BJ (cell line): Measurements from ENCODE around the gene ROS1. TPM values are rescaled to one million over a fixed set of nuclear protein-coding genes. Genes with fewer than 3 reads are reported as not detected.

Experiments used
- CTCF ChIA-PET: fragments of 350-600 bp; formaldehyde crosslinking; extraction: SDS; loops from one replicate; lab custom pipeline; 2021; ENCODE audit warnings: antibody characterized with exemption, inconsistent platforms; lab: Yijun Ruan, JAX
- POLR2A ChIA-PET: fragments of 300-600 bp; sonication (Branson Sonifier 250); formaldehyde crosslinking; extraction: SDS; loops from one replicate; lab custom pipeline; 2021; ENCODE audit warnings: antibody characterized with exemption; lab: Charles Lee
- DNase-seq: peaks from one replicate; pipeline ENCODE4 v3.0.0-alpha.2; 2011; ENCODE audit warnings: low read depth
- H3K27me3 ChIP-seq: 2 replicates; pipeline ENCODE4 v1.6.0; 2011; ENCODE audit warnings: low read length; ENCODE audit not compliant: control insufficient read depth, insufficient read depth
- H3K36me3 ChIP-seq: 2 replicates; pipeline ENCODE4 v1.5.1; 2011; ENCODE audit warnings: low read length; ENCODE audit not compliant: control insufficient read depth, insufficient read depth
- H3K4me3 ChIP-seq: 2 replicates; pipeline ENCODE4 v1.5.1; 2011; ENCODE audit warnings: low read depth, mild to moderate bottlenecking, control low read depth, low read length
- polyA plus RNA-seq: library from polyadenylated mRNA; depleted of rRNA; stranded (reverse); fragments of >200 nt; gene quantifications from 2 replicates; pipeline ENCODE4 v1.2.3, GENCODE V29; 2011
- TF ChIP-seq, protein P1 (sequence below): IDR thresholded peaks from 2 replicates; pipeline ENCODE4 v1.5.1; 2011; ENCODE audit warnings: low read depth, mild to moderate bottlenecking, control low read depth, inconsistent platforms, low read length, moderate library complexity; ENCODE audit not compliant: insufficient read depth

Gene ROS1
- polyA plus RNA-seq, 1 experiment: 0.16 TPM

DNA sequence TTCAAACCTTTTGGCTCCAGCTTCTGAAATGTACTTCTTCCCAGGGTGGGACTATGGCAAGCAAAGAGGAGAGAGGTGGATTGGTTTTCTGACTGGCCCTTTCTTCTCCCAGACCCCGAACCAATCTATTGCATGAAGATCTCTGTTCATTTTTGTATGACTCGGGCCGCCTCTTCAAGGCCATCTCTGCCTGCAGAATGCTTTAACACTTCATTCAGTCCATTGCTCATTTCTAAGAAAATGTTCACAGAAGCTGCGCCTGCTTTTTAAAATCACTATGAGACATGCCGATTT lies 158.7 kb downstream of the ROS1 start:
- TF ChIP-seq, protein P1, sequence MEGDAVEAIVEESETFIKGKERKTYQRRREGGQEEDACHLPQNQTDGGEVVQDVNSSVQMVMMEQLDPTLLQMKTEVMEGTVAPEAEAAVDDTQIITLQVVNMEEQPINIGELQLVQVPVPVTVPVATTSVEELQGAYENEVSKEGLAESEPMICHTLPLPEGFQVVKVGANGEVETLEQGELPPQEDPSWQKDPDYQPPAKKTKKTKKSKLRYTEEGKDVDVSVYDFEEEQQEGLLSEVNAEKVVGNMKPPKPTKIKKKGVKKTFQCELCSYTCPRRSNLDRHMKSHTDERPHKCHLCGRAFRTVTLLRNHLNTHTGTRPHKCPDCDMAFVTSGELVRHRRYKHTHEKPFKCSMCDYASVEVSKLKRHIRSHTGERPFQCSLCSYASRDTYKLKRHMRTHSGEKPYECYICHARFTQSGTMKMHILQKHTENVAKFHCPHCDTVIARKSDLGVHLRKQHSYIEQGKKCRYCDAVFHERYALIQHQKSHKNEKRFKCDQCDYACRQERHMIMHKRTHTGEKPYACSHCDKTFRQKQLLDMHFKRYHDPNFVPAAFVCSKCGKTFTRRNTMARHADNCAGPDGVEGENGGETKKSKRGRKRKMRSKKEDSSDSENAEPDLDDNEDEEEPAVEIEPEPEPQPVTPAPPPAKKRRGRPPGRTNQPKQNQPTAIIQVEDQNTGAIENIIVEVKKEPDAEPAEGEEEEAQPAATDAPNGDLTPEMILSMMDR: no peak
- POLR2A ChIA-PET: no interaction called here
- CTCF ChIA-PET: no interaction called here
- Histone ChIP-seq H3K4me3 (no peak overlapping the region), H3K27me3 (peaks cover 67% of the 10 kb centered on the region), H3K36me3 (no peaks in the 10 kb centered on the region)
- no peak for DNase-seq

DNA sequence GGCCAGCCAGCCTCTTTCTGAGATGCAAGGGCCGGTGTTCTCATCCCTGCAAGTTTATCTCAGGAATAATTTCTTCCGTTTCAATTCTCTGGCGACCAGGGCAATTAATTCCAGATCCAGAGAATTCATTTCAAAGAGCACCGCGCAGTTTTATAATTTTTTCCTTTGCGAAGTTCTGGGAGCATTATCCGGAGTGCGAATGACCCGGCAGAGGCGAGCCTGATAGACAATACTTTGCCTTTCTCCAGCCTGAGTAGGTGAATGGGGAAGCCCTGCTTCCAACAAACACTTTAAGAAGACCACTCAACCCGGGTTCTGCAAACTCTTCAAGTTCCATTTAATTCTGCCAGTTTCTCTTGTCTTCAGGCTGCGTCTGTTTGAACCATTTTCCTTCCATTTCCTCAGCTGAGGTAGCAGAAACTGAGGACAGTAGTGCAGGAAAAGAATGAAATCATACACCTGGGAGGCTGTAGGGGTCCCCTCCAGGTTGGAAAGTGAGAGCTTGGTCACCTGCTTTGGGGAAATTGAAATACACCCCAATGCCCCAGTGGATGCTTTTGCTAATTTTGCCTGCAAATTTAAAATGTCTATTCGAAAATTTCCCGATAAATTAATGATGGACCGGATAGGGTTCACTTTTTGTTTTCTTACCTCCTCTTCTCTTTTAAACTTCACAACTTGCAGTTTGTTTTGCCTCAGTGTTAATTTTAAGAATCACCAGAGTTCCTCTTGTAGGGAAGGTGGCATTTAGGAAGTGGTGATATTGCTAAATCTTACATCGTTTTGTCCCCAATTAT lies 159.3 kb downstream of the ROS1 start:
- H3K36me3 ChIP-seq: no peaks in the 10 kb centered on the region
- TF ChIP-seq, protein P1: no peak
- DNase-seq: no peak
- ChIA-PET CTCF (no interaction called here), POLR2A (no interaction called here)
- peaks cover 70% of the 10 kb centered on the region for H3K27me3 ChIP-seq
- no peak overlapping the region for H3K4me3 ChIP-seq

DNA sequence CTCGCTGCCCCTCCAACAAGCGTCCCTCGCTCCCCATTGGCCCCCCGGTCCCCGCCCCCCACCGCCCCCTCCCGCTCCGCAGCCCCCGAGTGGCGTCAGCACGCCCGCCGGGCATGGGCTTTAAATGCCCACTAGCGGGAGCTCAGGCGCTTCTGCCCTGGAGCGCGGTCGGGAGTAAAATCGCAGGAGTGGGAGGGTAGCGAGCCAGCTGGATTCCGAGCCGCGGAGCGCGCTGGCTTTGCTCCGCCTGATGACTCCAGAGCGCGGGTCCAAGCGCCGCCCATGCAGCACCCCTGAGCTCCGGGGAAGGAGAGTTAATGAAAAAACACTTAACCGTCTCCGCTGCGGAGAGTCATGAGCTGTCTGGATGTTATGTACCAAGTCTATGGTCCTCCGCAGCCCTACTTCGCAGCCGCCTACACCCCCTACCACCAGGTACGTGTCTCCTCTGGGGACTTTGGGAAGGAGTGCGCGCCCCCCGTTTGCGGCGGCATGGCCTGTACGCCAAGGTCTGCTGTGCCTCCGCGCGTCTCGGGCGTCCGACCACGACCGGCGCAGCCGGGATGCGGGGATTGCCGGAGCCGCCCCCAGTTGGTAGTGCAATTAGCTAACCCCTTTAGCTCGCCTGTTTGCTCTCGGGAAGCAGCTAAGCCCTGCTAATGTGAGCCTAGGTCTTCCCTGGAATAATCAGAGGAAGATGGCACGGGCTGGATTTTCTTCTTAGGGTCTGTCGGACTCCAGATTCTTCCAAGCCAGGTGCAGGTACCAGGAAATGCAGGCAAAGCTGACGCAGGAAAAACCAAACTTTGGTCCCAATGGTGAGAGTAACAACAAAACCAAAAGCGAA lies 160.1 kb downstream of the ROS1 start, which contains the start of gene VGLL2:
Gene VGLL2, plus strand, starts transcription at position 149 of the 847 bp plus-strand sequence. Its CDS starts 206 bp downstream, at position 355.
- H3K4me3 ChIP-seq: peak within 1 kb of the TSS; percentile 14
- peaks cover 67% of the 10 kb centered on the region for H3K27me3 ChIP-seq
- TF ChIP-seq, protein P1: 0 out of 2 replicates have a peak, but pooled peaks have one; percentile 11
- ChIA-PET POLR2A (no interaction called here), CTCF (no interaction called here)
- no peak for DNase-seq
- H3K36me3 ChIP-seq: no peaks in the 10 kb centered on the region

DNA sequence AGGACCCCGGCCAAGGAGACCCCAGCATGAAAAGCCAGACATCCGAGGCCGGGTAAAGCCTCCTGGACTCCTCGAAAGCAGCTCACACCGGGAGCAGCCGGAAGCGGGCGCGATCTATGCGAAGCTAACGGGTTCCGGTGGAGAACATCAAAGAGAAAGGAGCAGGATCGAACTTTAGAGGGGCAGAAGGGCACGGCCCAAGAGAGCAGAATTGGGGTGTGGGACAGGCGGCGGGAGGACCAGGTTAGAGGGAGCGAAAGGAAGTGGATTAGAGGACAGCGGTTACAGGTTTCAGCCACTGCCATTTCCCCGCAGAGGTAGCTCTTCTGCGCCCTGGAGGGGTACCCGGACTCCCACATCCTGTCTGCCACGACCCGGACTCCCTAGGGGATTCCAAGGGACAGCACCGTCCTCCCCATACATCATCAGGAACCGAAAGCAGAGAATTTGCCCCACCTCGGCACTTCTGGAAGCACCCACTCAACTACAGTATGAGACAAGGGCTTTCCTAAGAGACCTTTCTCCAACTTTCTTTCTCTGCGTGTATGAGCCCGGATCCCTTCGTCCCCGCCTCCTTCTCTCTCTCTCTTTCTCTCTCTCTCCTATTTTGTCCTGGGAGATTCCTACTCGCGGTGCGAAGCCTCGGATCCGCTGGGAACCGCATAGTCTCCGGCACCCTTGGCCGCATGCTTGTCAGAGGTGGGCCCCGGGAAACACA lies 160.9 kb downstream of the ROS1 start:
- POLR2A ChIA-PET: no interaction called here

More for the DNA sequence above, 160.9 kb downstream of the ROS1 start:
- Histone ChIP-seq H3K27me3 (peaks cover 61% of the 10 kb centered on the region), H3K4me3 (peak overlapping the region; percentile 14), H3K36me3 (no peaks in the 10 kb centered on the region)
- CTCF ChIA-PET: no interaction called here
- no peak for DNase-seq
- TF ChIP-seq, protein P1: no peak
